HUDEP-2 (cell line): ENCODE results near the gene ITGA6.

ENCODE experiments used
- DNase-seq, 76 experiments: peaks; one replicate each; lab custom pipeline; 2025; ENCODE audit not compliant: unreplicated experiment in 76 of 76; lab: John Stamatoyannopoulos, UW

The ITGA6 gene

GRCh38 chr2:172439509-172439860, 12.1 kb downstream of the ITGA6 start:
- no peak for DNase-seq

GRCh38 chr2:172439911-172440310, 12.5 kb downstream of the ITGA6 start:
- DNase-seq = no peak

- no peak for DNase-seq
Measured at GRCh38 chr2:172440795-172441194, 13.4 kb downstream of the ITGA6 start.

GRCh38 chr2:172442072-172442895, 14.9 kb downstream of the ITGA6 start:
- DNase-seq = peak in 1 of 76 experiments; percentile 5

- DNase-seq = no peak
Measured at GRCh38 chr2:172445851-172446250, 18.5 kb downstream of the ITGA6 start.

GRCh38 chr2:172446474-172447063, 19.2 kb downstream of the ITGA6 start:
- no peak for DNase-seq

- DNase-seq = no peak
Measured at GRCh38 chr2:172447811-172448493, 20.6 kb downstream of the ITGA6 start.

GRCh38 chr2:172448544-172449267, 21.3 kb downstream of the ITGA6 start:
- no peak for DNase-seq

GRCh38 chr2:172449911-172450550, 22.6 kb downstream of the ITGA6 start:
- no peak for DNase-seq

GRCh38 chr2:172451923-172452322, 24.5 kb downstream of the ITGA6 start:
- no peak for DNase-seq

- DNase-seq = no peak
Measured at GRCh38 chr2:172452845-172453244, 25.5 kb downstream of the ITGA6 start.

- DNase-seq = no peak
Measured at GRCh38 chr2:172454404-172455120, 27.2 kb downstream of the ITGA6 start.

GRCh38 chr2:172455121-172455515, 27.7 kb downstream of the ITGA6 start:
- DNase-seq = no peak

GRCh38 chr2:172456002-172456401, 28.6 kb downstream of the ITGA6 start:
- no peak for DNase-seq

- DNase-seq = no peak
Measured at GRCh38 chr2:172457536-172457935, 30.1 kb downstream of the ITGA6 start.

- DNase-seq = no peak
Measured at GRCh38 chr2:172458561-172459124, 31.3 kb downstream of the ITGA6 start.

GRCh38 chr2:172460780-172461201, 33.4 kb downstream of the ITGA6 start:
- DNase-seq = no peak

- peak in 33 of 76 experiments; percentile 3 to 46 (median 19) for DNase-seq
Measured at GRCh38 chr2:172461591-172462372, 34.4 kb downstream of the ITGA6 start.

GRCh38 chr2:172462373-172462848, 35.0 kb downstream of the ITGA6 start:
- DNase-seq = no peak
